HEK293 (cell line): Measurements from ENCODE around the gene ASAH2B.

Source experiments
- CTCF ChIA-PET: fragments of 350-600 bp; formaldehyde crosslinking; extraction: SDS; loops from one replicate; lab custom pipeline; 2021; ENCODE audit warnings: antibody characterized with exemption; lab: Yijun Ruan, JAX
- POLR2A ChIA-PET: fragments of 300-600 bp; formaldehyde crosslinking; extraction: SDS; loops from one replicate; lab custom pipeline; 2020; ENCODE audit warnings: antibody characterized with exemption, inconsistent platforms; lab: Yijun Ruan, JAX
- H3K27ac ChIP-seq: fragments of 200-500 bp; sonication (Bioruptor generic); 2 replicates; pipeline ENCODE4 v1.5.1; 2014; ENCODE audit warnings: low read depth, low read length, control low read depth, inconsistent platforms; ENCODE audit errors: extremely low read depth
- H3K36me3 ChIP-seq, 2 experiments: fragments of 200-500 bp in 1 of 2; sonication (Bioruptor generic) in 1 of 2; 1 replicate in 1 of 2; 2 replicates in 1 of 2; pipeline ENCODE4 v1.5.1; 2014 to 2017; ENCODE audit warnings: inconsistent platforms in 2 of 2, low read length in 2 of 2; ENCODE audit not compliant: control insufficient read depth in 2 of 2, insufficient read depth in 1 of 2
- H3K4me1 ChIP-seq: fragments of 200-500 bp; sonication (Bioruptor generic); 2 replicates; pipeline ENCODE4 v1.5.1; 2014; ENCODE audit warnings: mild to moderate bottlenecking, low read length, inconsistent platforms; ENCODE audit not compliant: control insufficient read depth, insufficient read depth
- H3K4me3 ChIP-seq: 2 replicates; pipeline ENCODE4 v1.5.1; 2011; ENCODE audit warnings: low read depth, mild to moderate bottlenecking, control low read depth, low read length, moderate library complexity
- H3K9me3 ChIP-seq: fragments of 200-500 bp; sonication (Bioruptor generic); 2 replicates; pipeline ENCODE4 v1.5.1; 2014; ENCODE audit warnings: low read depth, low read length, inconsistent platforms; ENCODE audit not compliant: control insufficient read depth, insufficient read depth
- CTCF ChIP-seq: fragments of 450-650 bp; formaldehyde crosslinking; IDR thresholded peaks from 2 replicates; pipeline ENCODE4 v1.5.1; 2016; ENCODE audit warnings: missing biosample characterization, missing genetic modification characterization
- GLIS1 ChIP-seq: fragments of 450-650 bp; formaldehyde crosslinking; IDR thresholded peaks from 2 replicates; pipeline ENCODE4 v1.5.1; 2016; ENCODE audit warnings: missing biosample characterization, missing genetic modification characterization
- KLF9 ChIP-seq: fragments of 450-650 bp; formaldehyde crosslinking; IDR thresholded peaks from 2 replicates; pipeline ENCODE4 v1.5.1; 2016; ENCODE audit warnings: missing biosample characterization, missing genetic modification characterization, low read depth
- MZF1 ChIP-seq: fragments of 450-650 bp; formaldehyde crosslinking; IDR thresholded peaks from 2 replicates; pipeline ENCODE4 v1.5.1; 2017; ENCODE audit warnings: missing biosample characterization, missing genetic modification characterization, borderline replicate concordance
- OSR2 ChIP-seq: fragments of 450-650 bp; formaldehyde crosslinking; IDR thresholded peaks from 2 replicates; pipeline ENCODE4 v1.5.1; 2016; ENCODE audit warnings: missing biosample characterization, missing genetic modification characterization
- SETDB1 ChIP-seq: IDR thresholded peaks from one replicate; pipeline ENCODE4 v1.6.1; 2017; ENCODE audit warnings: mild to moderate bottlenecking, low read length, moderate library complexity, mixed read lengths; ENCODE audit not compliant: insufficient read length
- TCF7L2 ChIP-seq: IDR thresholded peaks from 2 replicates; pipeline ENCODE4 v1.6.1; 2011; ENCODE audit warnings: low read depth, mild to moderate bottlenecking, inconsistent platforms, low read length, moderate library complexity, borderline replicate concordance
- TRIM28 ChIP-seq: IDR thresholded peaks from 2 replicates; pipeline ENCODE4 v1.6.1; 2011; ENCODE audit warnings: low read length, control low read depth, borderline replicate concordance
- ZBTB1 ChIP-seq: fragments of 450-650 bp; formaldehyde crosslinking; IDR thresholded peaks from 2 replicates; pipeline ENCODE4 v1.5.1; 2016; ENCODE audit warnings: missing biosample characterization, missing genetic modification characterization
- ZBTB20 ChIP-seq: fragments of 450-650 bp; formaldehyde crosslinking; IDR thresholded peaks from 2 replicates; pipeline ENCODE4 v1.5.1; 2016; ENCODE audit warnings: missing biosample characterization, missing genetic modification characterization
- ZFP37 ChIP-seq: fragments of 450-650 bp; formaldehyde crosslinking; IDR thresholded peaks from 2 replicates; pipeline ENCODE4 v1.5.1; 2016; ENCODE audit warnings: missing biosample characterization, missing genetic modification characterization
- ZNF157 ChIP-seq: fragments of 450-650 bp; formaldehyde crosslinking; IDR thresholded peaks from 2 replicates; pipeline ENCODE4 v1.5.1; 2016; ENCODE audit warnings: missing biosample characterization, missing genetic modification characterization
- ZNF19 ChIP-seq: fragments of 450-650 bp; formaldehyde crosslinking; IDR thresholded peaks from 2 replicates; pipeline ENCODE4; 2016; ENCODE audit warnings: missing biosample characterization, missing genetic modification characterization, low read depth
- ZNF211 ChIP-seq: fragments of 450-650 bp; formaldehyde crosslinking; IDR thresholded peaks from 2 replicates; pipeline ENCODE4 v1.5.1; 2016; ENCODE audit warnings: low read depth, missing biosample characterization, missing genetic modification characterization
- ZNF214 ChIP-seq: fragments of 450-650 bp; formaldehyde crosslinking; IDR thresholded peaks from 2 replicates; pipeline ENCODE4 v1.5.1; 2017; ENCODE audit warnings: missing biosample characterization, mild to moderate bottlenecking, missing genetic modification characterization, borderline replicate concordance
- ZNF24 ChIP-seq: fragments of 450-650 bp; formaldehyde crosslinking; IDR thresholded peaks from 2 replicates; pipeline ENCODE4 v1.5.1; 2016; ENCODE audit warnings: missing biosample characterization, missing genetic modification characterization
- ZNF274 ChIP-seq, 2 experiments: fragments of 200-500 bp in 1 of 2; fragments of 450-650 bp in 1 of 2; sonication (Bioruptor generic) in 1 of 2; formaldehyde crosslinking in 1 of 2; IDR thresholded peaks; 2 replicates each; pipeline versions ENCODE4 v1.5.1 to v1.6.1; 2014 to 2016; ENCODE audit warnings: borderline replicate concordance in 1 of 2, inconsistent platforms in 1 of 2, low read length in 1 of 2, missing biosample characterization in 1 of 2, missing genetic modification characterization in 1 of 2
- ZNF366 ChIP-seq: fragments of 450-650 bp; formaldehyde crosslinking; conservative IDR thresholded peaks from 2 replicates; pipeline ENCODE4 v1.5.1; 2016; ENCODE audit warnings: missing biosample characterization, missing genetic modification characterization
- ZNF37A ChIP-seq: fragments of 450-650 bp; IDR thresholded peaks from 2 replicates; pipeline ENCODE4 v1.5.1; 2018; ENCODE audit warnings: missing biosample characterization, missing genetic modification characterization
- ZNF449 ChIP-seq: fragments of 450-650 bp; formaldehyde crosslinking; IDR thresholded peaks from 2 replicates; pipeline ENCODE4 v1.5.1; 2017; ENCODE audit warnings: missing biosample characterization, mild to moderate bottlenecking, missing genetic modification characterization, moderate library complexity
- ZNF510 ChIP-seq: fragments of 450-650 bp; formaldehyde crosslinking; IDR thresholded peaks from 2 replicates; pipeline ENCODE4 v1.5.1; 2018; ENCODE audit warnings: mild to moderate bottlenecking, missing genetic modification characterization, missing biosample characterization; ENCODE audit not compliant: insufficient replicate concordance
- ZNF560 ChIP-seq: fragments of 450-650 bp; formaldehyde crosslinking; IDR thresholded peaks from 2 replicates; pipeline ENCODE4 v1.5.1; 2017; ENCODE audit warnings: missing biosample characterization, missing genetic modification characterization, borderline replicate concordance
- ZNF561 ChIP-seq: fragments of 450-650 bp; IDR thresholded peaks from 2 replicates; pipeline ENCODE4 v1.5.1; 2018; ENCODE audit warnings: missing biosample characterization, missing genetic modification characterization, borderline replicate concordance
- ZNF580 ChIP-seq: fragments of 450-650 bp; formaldehyde crosslinking; IDR thresholded peaks from 2 replicates; pipeline ENCODE4 v1.5.1; 2016; ENCODE audit warnings: missing biosample characterization, missing genetic modification characterization
- ZNF629 ChIP-seq: fragments of 450-650 bp; formaldehyde crosslinking; IDR thresholded peaks from 2 replicates; pipeline ENCODE4 v1.5.1; 2017; ENCODE audit warnings: missing biosample characterization, missing genetic modification characterization
- ZNF768 ChIP-seq: fragments of 450-650 bp; formaldehyde crosslinking; IDR thresholded peaks from 2 replicates; pipeline ENCODE4 v1.5.1; 2018; ENCODE audit warnings: missing biosample characterization, mild to moderate bottlenecking, missing genetic modification characterization
- ZNF791 ChIP-seq: fragments of 450-650 bp; formaldehyde crosslinking; IDR thresholded peaks from 2 replicates; pipeline ENCODE4 v1.5.1; 2016; ENCODE audit warnings: missing biosample characterization, missing genetic modification characterization
- ZSCAN5A ChIP-seq: fragments of 450-650 bp; formaldehyde crosslinking; IDR thresholded peaks from 2 replicates; pipeline ENCODE4 v1.5.1; 2016; ENCODE audit warnings: missing biosample characterization, missing genetic modification characterization

ASAH2B gene

GRCh38 chr10:50788951-50789945 is 49.5 kb downstream of the ASAH2B start (continued):
- TF ChIP-seq CTCF (tag by site-specific recombination) (peak; percentile 31; the same call in 1 of the 2 replicates), ZNF560 (no peak)
- TF ChIP-seq, all 188 proteins: peak for 2

GRCh38 chr10:50794490-50794889 is 54.8 kb downstream of the ASAH2B start:
- Histone ChIP-seq H3K9me3 (no peaks in the 10 kb centered on the region), H3K27ac (no peak overlapping the region), H3K36me3 (no peaks in the 10 kb centered on the region), H3K4me1 (peaks cover 7% of the 10 kb centered on the region; the same call in 1 of the 2 replicates), H3K4me3 (no peak overlapping the region)
- ChIA-PET CTCF (no interaction called here), POLR2A (no interaction called here)
- TF ChIP-seq OSR2 (tag by site-specific recombination) (no peak), ZNF561 (tag by site-specific recombination) (no peak), ZNF274 (IDR thresholded peaks at IDR 0.05; ENCODE audit: low read length) (no peak), ZNF274 (tag by site-specific recombination; IDR thresholded peaks at IDR 0.05; ENCODE audit: borderline replicate concordance) (no peak), GLIS1 (tag by site-specific recombination) (no peak), ZBTB20 (tag by site-specific recombination) (no peak), ZBTB1 (tag by site-specific recombination) (no peak), ZNF37A (tag by site-specific recombination) (no peak), ZNF791 (tag by site-specific recombination) (no peak), ZNF580 (tag by site-specific recombination) (no peak), ZNF629 (tag by site-specific recombination) (no peak), TRIM28 (no peak), MZF1 (tag by site-specific recombination) (no peak), ZNF157 (tag by site-specific recombination) (no peak), KLF9 (tag by site-specific recombination) (no peak), ZFP37 (tag by site-specific recombination) (no peak), SETDB1 (no peak)

- no peaks in the 10 kb centered on the region for H3K9me3 ChIP-seq
- no peaks in the 10 kb centered on the region for H3K4me1 ChIP-seq
- ChIA-PET POLR2A (no interaction called here), CTCF (interaction anchor here (0.7 kb wide), 1 partner anchor 188 kb away, joined by 3 read pairs; no protein-coding TSS in a partner anchor)
- no peak overlapping the region for H3K27ac ChIP-seq
- no peak overlapping the region for H3K4me3 ChIP-seq
- no peaks in the 10 kb centered on the region for H3K36me3 ChIP-seq
- TF ChIP-seq ZNF19 (tag by site-specific recombination) (no peak), ZNF214 (tag by site-specific recombination) (no peak), TRIM28 (no peak), ZFP37 (tag by site-specific recombination) (no peak), ZNF366 (tag by site-specific recombination) (no peak), ZNF510 (tag by site-specific recombination) (no peak), MZF1 (tag by site-specific recombination) (no peak), ZSCAN5A (tag by site-specific recombination) (no peak), ZNF211 (no peak), ZNF24 (tag by site-specific recombination) (no peak), ZNF768 (tag by site-specific recombination) (no peak), ZNF449 (tag by site-specific recombination) (no peak), TCF7L2 (no peak)
These were observed 57.0 kb downstream of the ASAH2B start for GRCh38 chr10:50796693-50797092.
